WI38 (cell line): ENCODE results near the gene LEKR1.
"Not testable (repeated sequence)": the region's sequence is repeated elsewhere in the genome, so short reads cannot be mapped to it uniquely, and the experiment has no call there.

Experiments used
- H3K4me3 ChIP-seq: 2 replicates; pipeline ENCODE4 v1.5.1; 2011; ENCODE audit warnings: low read depth, mild to moderate bottlenecking, control low read depth, low read length
- CTCF ChIP-seq: IDR thresholded peaks from 2 replicates; pipeline ENCODE4 v1.5.1; 2012; ENCODE audit warnings: low read depth, mild to moderate bottlenecking, control low read depth, low read length

Gene LEKR1

GRCh38 chr3:156816794-156817645, 9.1 kb upstream of the LEKR1 start:
- TF ChIP-seq CTCF = no peak
- peak overlapping the region; percentile 52 for H3K4me3 ChIP-seq

- H3K4me3 ChIP-seq = peak overlapping the region; percentile 52
- no peak for TF ChIP-seq CTCF
Measured at GRCh38 chr3:156817646-156818272, 8.4 kb upstream of the LEKR1 start.

- H3K4me3 ChIP-seq = no peak overlapping the region
- TF ChIP-seq CTCF = no peak
Measured at GRCh38 chr3:156818273-156818651, 7.9 kb upstream of the LEKR1 start.

GRCh38 chr3:156818890-156819289, 7.3 kb upstream of the LEKR1 start:
- no peak for TF ChIP-seq CTCF
- H3K4me3 ChIP-seq = no peak overlapping the region

- no peak overlapping the region for H3K4me3 ChIP-seq
- TF ChIP-seq CTCF = no peak
Measured at GRCh38 chr3:156819842-156820691, 6.1 kb upstream of the LEKR1 start.

GRCh38 chr3:156820692-156821080, 5.5 kb upstream of the LEKR1 start:
- no peak overlapping the region for H3K4me3 ChIP-seq
- no peak for TF ChIP-seq CTCF

GRCh38 chr3:156822626-156823260, 3.4 kb upstream of the LEKR1 start:
- not testable (repeated sequence) for H3K4me3 ChIP-seq
